ENCODE data around the gene NIPSNAP2.

GRCh38 chr7:55983537-55983936, 19.2 kb downstream of the NIPSNAP2 start:
- no peak for TF ChIP-seq CTCF (IDR thresholded peaks at IDR 0.05; ENCODE audit: low read depth, low read length, poor library complexity, severe bottlenecking)
- TF ChIP-seq EZH2phosphoT487 (IDR thresholded peaks at IDR 0.05; ENCODE audit: borderline replicate concordance, low read length): no peak

Data from DOHH2 (cell line).